ENCODE results near the gene SOCS1.

The SOCS1 gene

GRCh38 chr16:11289202-11289601 is 33.2 kb upstream of the SOCS1 start:
- no peak for DNase-seq

DNA sequence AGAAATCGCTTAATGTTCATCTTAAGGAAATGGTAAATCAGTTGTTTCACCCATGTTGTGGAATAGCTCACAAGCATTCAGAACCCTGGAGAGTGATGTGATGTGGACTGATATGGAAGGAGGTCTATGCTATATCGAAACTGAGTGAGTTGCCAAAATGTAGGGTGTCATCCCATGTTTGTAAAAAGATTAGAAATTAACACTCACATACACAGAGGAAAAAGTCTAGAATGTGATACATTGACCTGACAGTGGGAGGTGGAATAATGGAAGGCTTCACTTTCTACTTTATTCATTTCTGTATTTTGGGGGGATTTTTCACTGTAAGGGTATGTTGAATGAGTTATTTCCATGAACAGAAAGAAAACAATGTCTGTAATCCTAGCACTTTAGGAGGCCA is 29.8 kb upstream of the SOCS1 start:
- no peak for DNase-seq

DNA sequence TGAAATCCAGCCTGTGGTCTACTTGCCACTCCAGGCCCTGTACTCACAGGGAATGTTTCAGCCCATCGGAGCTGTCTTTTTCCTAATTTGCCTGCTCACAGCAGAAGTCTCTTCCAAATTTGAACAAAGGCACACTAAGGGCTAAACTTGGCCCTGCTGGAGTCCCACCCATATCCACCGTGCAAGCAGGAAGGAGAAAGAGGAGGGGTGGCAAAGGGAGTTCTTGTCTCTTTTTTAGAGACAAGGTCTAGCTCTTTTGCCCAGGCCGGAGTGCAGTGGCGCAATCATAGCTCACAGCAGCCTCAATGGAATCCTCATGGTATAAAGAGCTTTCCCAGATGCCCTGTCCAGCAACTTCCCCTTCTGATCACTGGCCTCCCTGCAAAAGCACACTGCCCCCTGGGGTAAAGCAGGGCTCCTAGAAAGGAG is 27.8 kb upstream of the SOCS1 start:
- no peak for DNase-seq

GRCh38 chr16:11280616-11281522 is 24.9 kb upstream of the SOCS1 start, which contains the start of gene PRM1:
PRM1 (minus strand) TSS chr16:11281330; CDS start chr16:11281238, 92 bp downstream.
- DNase-seq: no peak

DNA sequence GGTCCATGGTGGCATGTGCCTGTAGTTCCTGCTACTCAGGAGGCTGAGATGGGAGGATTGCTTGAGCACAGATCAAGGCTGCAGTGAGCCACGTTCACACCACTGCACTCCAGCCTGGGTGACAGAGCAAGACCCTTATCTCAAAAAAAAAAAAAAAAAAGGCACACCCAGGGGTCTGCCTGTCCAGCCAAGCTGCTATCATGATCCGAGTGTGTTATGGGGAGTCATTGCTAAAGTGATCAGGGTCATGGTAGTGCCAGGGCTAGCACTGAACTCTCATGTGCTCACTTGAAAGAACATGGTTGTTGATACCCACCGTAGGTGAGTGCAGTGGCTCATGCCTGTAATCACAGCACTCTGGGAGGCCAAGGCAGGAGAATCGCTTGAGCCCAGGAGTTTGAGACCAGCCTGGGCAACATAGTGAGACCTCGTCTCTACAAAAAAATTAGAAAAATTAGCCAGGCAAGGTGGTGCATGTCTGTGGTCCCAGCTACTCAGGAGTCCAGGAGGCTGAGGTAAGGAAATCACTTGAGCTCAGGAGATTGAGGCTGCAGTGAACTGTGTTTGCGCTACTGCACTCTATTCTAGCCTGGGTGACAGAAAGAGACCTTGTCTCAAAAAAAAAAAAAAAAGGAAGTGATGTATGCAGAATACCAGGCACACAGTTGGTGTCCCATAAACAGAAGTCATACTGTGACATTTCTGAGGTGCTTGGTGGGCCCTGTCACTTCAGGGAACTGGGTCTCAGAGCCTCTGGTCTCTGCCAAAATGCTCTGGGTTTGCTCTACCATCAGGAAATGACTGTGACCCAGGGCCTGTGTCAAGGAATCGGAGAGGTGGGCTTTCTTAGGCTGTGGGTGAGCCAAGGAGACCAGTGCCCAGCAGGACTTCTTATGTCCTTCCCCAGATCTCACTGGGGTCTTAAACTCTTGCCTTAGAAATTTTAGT is 23.0 kb upstream of the SOCS1 start:
- DNase-seq: no peak

- no peak for DNase-seq
Observed at GRCh38 chr16:11277607-11278337, 21.8 kb upstream of the SOCS1 start.

GRCh38 chr16:11276896-11277593 is 21.0 kb upstream of the SOCS1 start:
- DNase-seq: no peak

GRCh38 chr16:11276143-11276895 is 20.3 kb upstream of the SOCS1 start, which contains the start of gene PRM2:
PRM2 (minus strand) TSS chr16:11276480; CDS start chr16:11276370, 110 bp downstream.
- no peak for DNase-seq

- DNase-seq: no peak
Observed at GRCh38 chr16:11274964-11275363, 19.0 kb upstream of the SOCS1 start.

DNA sequence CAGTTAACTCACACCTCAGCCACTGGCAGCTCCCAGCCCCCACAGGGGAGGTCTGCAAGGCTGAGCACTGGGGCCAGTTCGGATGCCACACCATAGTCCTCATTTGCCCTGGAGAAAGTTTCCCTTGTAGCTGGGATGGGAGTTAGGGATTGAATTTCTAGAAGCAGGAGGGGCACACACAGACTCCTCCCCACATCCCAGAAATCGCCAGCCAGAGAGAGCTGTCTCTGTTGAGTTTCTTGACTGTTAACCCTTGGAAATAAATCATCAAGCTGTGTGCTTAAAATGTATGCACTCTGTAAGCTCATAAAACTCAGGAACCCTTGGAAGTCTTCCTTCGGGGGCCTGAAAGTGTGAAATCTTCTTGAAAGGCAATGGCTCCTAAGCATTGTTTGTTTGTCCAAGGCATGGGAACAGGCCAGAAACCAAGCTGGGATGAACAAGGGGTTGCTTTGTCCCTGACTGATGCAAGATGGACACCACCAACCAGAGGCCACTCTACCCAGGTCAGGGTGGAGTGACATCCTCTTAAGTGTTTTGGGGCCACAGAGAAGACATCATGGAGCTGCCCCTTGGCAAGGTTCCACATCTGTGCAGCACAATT is 17.8 kb upstream of the SOCS1 start:
- no peak for DNase-seq

DNA sequence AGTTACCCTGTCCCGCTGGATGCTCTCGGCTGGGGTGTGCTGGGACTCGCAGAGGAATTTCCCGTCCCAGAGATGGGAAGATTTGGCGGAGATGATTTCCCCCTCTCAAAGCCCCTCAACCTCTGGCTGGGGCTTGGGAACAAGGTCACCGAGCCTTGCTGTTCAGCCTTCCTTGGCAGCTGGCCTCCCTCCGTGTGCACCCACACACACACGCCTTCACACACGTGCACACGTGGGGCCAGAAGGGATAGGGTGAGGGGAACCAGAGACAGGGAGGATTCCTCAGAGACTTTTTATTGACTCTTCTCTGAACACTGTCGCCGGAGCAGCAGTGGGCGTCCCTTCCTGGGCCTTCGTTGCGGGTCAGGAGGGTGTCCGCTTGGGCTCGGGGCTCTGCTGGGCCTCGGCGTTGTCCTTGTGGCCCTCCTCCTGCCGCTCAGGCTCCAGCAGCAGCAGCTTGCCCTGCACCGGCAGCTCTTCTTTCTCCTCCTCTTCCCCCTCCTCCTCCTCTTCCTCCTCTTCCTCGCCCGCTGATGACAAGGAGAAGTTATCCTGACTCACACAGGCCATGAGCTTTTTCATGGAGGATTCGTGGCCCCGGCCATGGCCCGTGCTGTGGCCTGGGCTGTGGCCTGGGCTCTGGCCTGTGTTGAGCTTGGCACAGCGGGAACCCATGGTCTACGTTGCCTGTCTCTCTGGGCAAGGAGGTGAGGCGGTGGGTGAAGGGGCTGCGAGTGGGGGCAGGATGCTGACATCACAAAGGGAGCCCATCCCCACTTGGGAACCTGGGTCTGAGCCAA is 17.1 kb upstream of the SOCS1 start, which contains the start of gene PRM3:
Gene PRM3, minus strand, starts transcription at position 709 of the 800 bp plus-strand sequence. Its CDS starts 34 bp downstream, at position 675.
- DNase-seq: no peak

- DNase-seq: no peak
Observed at GRCh38 chr16:11272484-11272883, 16.5 kb upstream of the SOCS1 start.

DNA sequence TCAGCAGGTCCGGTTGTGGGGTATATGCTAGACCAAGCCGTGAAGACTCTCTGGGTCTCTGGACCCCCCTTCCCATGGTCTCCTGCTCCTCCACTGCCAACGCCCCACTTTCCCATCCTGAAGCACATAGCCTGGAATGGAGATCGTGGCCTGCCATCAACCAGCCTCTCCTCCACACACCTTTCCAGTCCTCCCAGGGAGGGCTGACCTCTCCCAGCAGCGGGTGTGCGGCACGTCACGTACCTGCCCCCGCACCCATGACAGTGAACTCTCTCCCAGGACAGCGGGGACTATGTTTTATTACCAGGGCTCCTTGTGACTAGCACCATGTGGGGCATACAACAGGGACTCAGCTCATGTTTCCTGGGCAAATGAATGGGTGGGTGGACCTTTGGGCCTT is 15.6 kb upstream of the SOCS1 start:
- DNase-seq: no peak

- no peak for DNase-seq
Observed at GRCh38 chr16:11270602-11271162, 14.7 kb upstream of the SOCS1 start.

DNA sequence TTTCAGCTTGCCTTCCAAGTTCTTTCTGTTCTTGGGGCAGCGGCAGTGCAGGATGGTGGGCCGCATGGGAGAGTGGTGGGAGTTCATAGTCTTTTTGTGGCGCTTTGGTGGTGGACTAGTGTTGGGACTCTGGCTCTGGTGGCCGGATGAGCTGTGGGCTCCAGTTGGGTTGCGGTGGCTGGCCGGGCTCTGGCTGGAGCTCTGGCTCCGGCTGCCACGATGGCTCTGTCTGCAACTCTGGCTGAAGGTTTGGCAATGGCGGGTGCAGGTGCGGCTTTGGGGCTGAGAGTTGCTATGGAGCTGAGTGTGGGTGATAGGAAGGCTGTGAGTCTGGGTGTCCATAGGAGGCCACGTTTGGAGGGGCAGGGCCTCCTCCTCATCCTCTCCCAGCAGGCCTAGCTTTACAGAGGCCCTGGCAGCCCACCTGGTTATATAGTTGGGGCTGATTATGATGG is 12.9 kb upstream of the SOCS1 start, which contains the start of gene TNP2:
Gene TNP2, minus strand, starts transcription at position 405 of the 455 bp plus-strand sequence. Its CDS starts 63 bp downstream, at position 342.
- no peak for DNase-seq

GRCh38 chr16:11265124-11265523 is 9.1 kb upstream of the SOCS1 start:
- no peak for DNase-seq

GRCh38 chr16:11264155-11264832 is 8.3 kb upstream of the SOCS1 start:
- no peak for DNase-seq
